Karpas-422 (cell line): ENCODE results near the gene SNCA. TPM values are rescaled to one million over a fixed set of nuclear protein-coding genes. Genes with fewer than 3 reads are reported as not detected.

ENCODE experiments used
- DNase-seq: peaks from one replicate; pipeline ENCODE4 v3.0.0-alpha.2; 2015
- H2AFZ ChIP-seq: fragments of 200-600 bp; sonication (generic); 2 replicates; pipeline ENCODE4 v1.6.1; 2014; ENCODE audit warnings: antibody characterized with exemption, low read length, mixed read lengths
- H3K27ac ChIP-seq: fragments of 200-600 bp; sonication (generic); 2 replicates; pipeline ENCODE4 v1.5.1; 2014; ENCODE audit warnings: mild to moderate bottlenecking, low read length, moderate library complexity
- H3K27me3 ChIP-seq: fragments of 200-600 bp; sonication (generic); 2 replicates; pipeline ENCODE4 v1.6.1; 2014; ENCODE audit warnings: low read length, mixed read lengths
- H3K36me3 ChIP-seq: fragments of 200-600 bp; sonication (generic); 2 replicates; pipeline ENCODE4 v1.6.1; 2014; ENCODE audit warnings: low read length, mixed read lengths; ENCODE audit not compliant: insufficient read depth
- H3K4me1 ChIP-seq: fragments of 200-600 bp; sonication (generic); 2 replicates; pipeline ENCODE4 v1.6.1; 2014; ENCODE audit warnings: mild to moderate bottlenecking, low read length, mixed read lengths
- H3K4me2 ChIP-seq: fragments of 200-600 bp; sonication (generic); 2 replicates; pipeline ENCODE4 v1.6.1; 2014; ENCODE audit warnings: low read length, low read depth, mild to moderate bottlenecking; ENCODE audit not compliant: poor library complexity, severe bottlenecking
- H3K4me3 ChIP-seq: fragments of 200-600 bp; sonication (generic); 2 replicates; pipeline ENCODE4 v1.5.1; 2014; ENCODE audit warnings: mild to moderate bottlenecking, antibody characterized with exemption, low read length, mixed read lengths
- H3K79me2 ChIP-seq: fragments of 200-600 bp; sonication (generic); 2 replicates; pipeline ENCODE4 v1.6.1; 2014; ENCODE audit warnings: mild to moderate bottlenecking, low read length, mixed read lengths
- H3K9ac ChIP-seq: fragments of 200-600 bp; sonication (generic); 2 replicates; pipeline ENCODE4 v1.6.0; 2014; ENCODE audit warnings: low read length
- H3K9me2 ChIP-seq: fragments of 200-600 bp; sonication (generic), shearing (Covaris generic); replicated peaks from 2 replicates; pipeline ENCODE4 v1.6.0; 2014; ENCODE audit warnings: mild to moderate bottlenecking, low read length, moderate library complexity; ENCODE audit not compliant: insufficient read depth
- H3K9me3 ChIP-seq: fragments of 300-700, 200-600 bp; sonication (generic); 2 replicates; pipeline ENCODE4 v1.6.1; 2014; ENCODE audit warnings: low read length, mixed read lengths
- H4K20me1 ChIP-seq: fragments of 200-600 bp; sonication (generic); 2 replicates; pipeline ENCODE4 v1.6.1; 2014; ENCODE audit warnings: mild to moderate bottlenecking, antibody characterized with exemption, low read length, low read depth; ENCODE audit not compliant: insufficient read depth
- total RNA-seq: library from RNA; depleted of rRNA; stranded (reverse); fragments of >200 nt; shearing (Covaris generic); gene quantifications from 2 replicates; pipeline ENCODE4 v1.2.3, GENCODE V29; 2014; ENCODE audit warnings: low replicate concordance

The SNCA gene
- total RNA-seq, 1 experiment from 2014 or later: not detected

- H3K79me2 ChIP-seq: no peaks in the 10 kb centered on the region
- H3K4me1 ChIP-seq: no peaks in the 10 kb centered on the region
- H3K27me3 ChIP-seq: no peaks in the 10 kb centered on the region
- no peak for DNase-seq
- H3K9me2 ChIP-seq: no peaks in the 10 kb centered on the region
- no peak overlapping the region for H2AFZ ChIP-seq
- H3K27ac ChIP-seq: no peak overlapping the region
- H4K20me1 ChIP-seq: no peaks in the 10 kb centered on the region
- H3K9ac ChIP-seq: no peak overlapping the region
- no peaks in the 10 kb centered on the region for H3K36me3 ChIP-seq
- H3K4me2 ChIP-seq: no peak overlapping the region
- H3K4me3 ChIP-seq: no peak overlapping the region
- no peaks in the 10 kb centered on the region for H3K9me3 ChIP-seq
Measured at GRCh38 chr4:89744914-89745313, 92.0 kb downstream of the SNCA start.

- Histone ChIP-seq H3K27me3 (no peaks in the 10 kb centered on the region), H2AFZ (no peak overlapping the region), H3K4me2 (no peak overlapping the region), H4K20me1 (no peaks in the 10 kb centered on the region), H3K79me2 (no peaks in the 10 kb centered on the region), H3K9ac (no peak overlapping the region), H3K27ac (no peak overlapping the region), H3K4me1 (no peaks in the 10 kb centered on the region), H3K4me3 (no peak overlapping the region), H3K9me3 (no peaks in the 10 kb centered on the region), H3K9me2 (no peaks in the 10 kb centered on the region), H3K36me3 (no peaks in the 10 kb centered on the region)
- DNase-seq: no peak
Measured at GRCh38 chr4:89741768-89742167, 95.2 kb downstream of the SNCA start.

GRCh38 chr4:89739311-89739988 lies 97.5 kb downstream of the SNCA start:
- no peak overlapping the region for H3K9ac ChIP-seq
- H2AFZ ChIP-seq: no peak overlapping the region
- no peaks in the 10 kb centered on the region for H3K9me2 ChIP-seq
- H3K9me3 ChIP-seq: no peaks in the 10 kb centered on the region
- no peak overlapping the region for H3K27ac ChIP-seq
- DNase-seq: no peak
- no peak overlapping the region for H3K4me2 ChIP-seq
- H3K4me1 ChIP-seq: no peaks in the 10 kb centered on the region
- no peak overlapping the region for H3K4me3 ChIP-seq
- H4K20me1 ChIP-seq: no peaks in the 10 kb centered on the region
- H3K27me3 ChIP-seq: no peaks in the 10 kb centered on the region
- no peaks in the 10 kb centered on the region for H3K36me3 ChIP-seq
- no peaks in the 10 kb centered on the region for H3K79me2 ChIP-seq

- no peak overlapping the region for H3K4me3 ChIP-seq
- H2AFZ ChIP-seq: no peak overlapping the region
- no peaks in the 10 kb centered on the region for H3K4me1 ChIP-seq
- no peaks in the 10 kb centered on the region for H3K9me2 ChIP-seq
- no peak overlapping the region for H3K27ac ChIP-seq
- no peak overlapping the region for H3K4me2 ChIP-seq
- no peaks in the 10 kb centered on the region for H3K27me3 ChIP-seq
- no peak overlapping the region for H3K9ac ChIP-seq
- no peaks in the 10 kb centered on the region for H3K36me3 ChIP-seq
- no peaks in the 10 kb centered on the region for H3K79me2 ChIP-seq
- H3K9me3 ChIP-seq: no peaks in the 10 kb centered on the region
- no peak for DNase-seq
- no peaks in the 10 kb centered on the region for H4K20me1 ChIP-seq
Measured at GRCh38 chr4:89737888-89738287, 99.1 kb downstream of the SNCA start.

- Histone ChIP-seq H3K27ac (no peak overlapping the region), H2AFZ (no peak overlapping the region), H3K9me2 (no peaks in the 10 kb centered on the region), H4K20me1 (no peaks in the 10 kb centered on the region), H3K27me3 (no peaks in the 10 kb centered on the region), H3K36me3 (no peaks in the 10 kb centered on the region), H3K4me1 (no peaks in the 10 kb centered on the region), H3K79me2 (no peaks in the 10 kb centered on the region), H3K4me3 (no peak overlapping the region), H3K9ac (no peak overlapping the region), H3K4me2 (no peak overlapping the region), H3K9me3 (no peaks in the 10 kb centered on the region)
- DNase-seq: no peak
Measured at GRCh38 chr4:89733946-89734345, 103.0 kb downstream of the SNCA start.

GRCh38 chr4:89727238-89727637 lies 109.7 kb downstream of the SNCA start:
- no peak for DNase-seq
- no peak overlapping the region for H3K4me2 ChIP-seq
- H3K27me3 ChIP-seq: no peaks in the 10 kb centered on the region
- no peak overlapping the region for H3K27ac ChIP-seq
- no peaks in the 10 kb centered on the region for H3K9me2 ChIP-seq
- H3K9me3 ChIP-seq: no peaks in the 10 kb centered on the region
- H3K36me3 ChIP-seq: no peaks in the 10 kb centered on the region
- no peaks in the 10 kb centered on the region for H4K20me1 ChIP-seq
- H3K79me2 ChIP-seq: no peaks in the 10 kb centered on the region
- no peak overlapping the region for H3K9ac ChIP-seq
- H3K4me1 ChIP-seq: no peaks in the 10 kb centered on the region
- H3K4me3 ChIP-seq: no peak overlapping the region
- no peak overlapping the region for H2AFZ ChIP-seq

- Histone ChIP-seq H3K9me3 (no peaks in the 10 kb centered on the region), H4K20me1 (no peaks in the 10 kb centered on the region), H3K27ac (no peak overlapping the region), H2AFZ (no peak overlapping the region), H3K36me3 (no peaks in the 10 kb centered on the region), H3K9me2 (no peaks in the 10 kb centered on the region), H3K4me1 (no peaks in the 10 kb centered on the region), H3K27me3 (no peaks in the 10 kb centered on the region), H3K79me2 (no peaks in the 10 kb centered on the region), H3K4me3 (no peak overlapping the region), H3K9ac (no peak overlapping the region), H3K4me2 (no peak overlapping the region)
- no peak for DNase-seq
Measured at GRCh38 chr4:89725268-89725667, 111.7 kb downstream of the SNCA start.

- H3K79me2 ChIP-seq: no peaks in the 10 kb centered on the region
- H4K20me1 ChIP-seq: no peaks in the 10 kb centered on the region
- H3K4me3 ChIP-seq: no peak overlapping the region
- H2AFZ ChIP-seq: no peak overlapping the region
- no peak overlapping the region for H3K27ac ChIP-seq
- no peak for DNase-seq
- no peaks in the 10 kb centered on the region for H3K27me3 ChIP-seq
- H3K9me2 ChIP-seq: no peaks in the 10 kb centered on the region
- H3K9me3 ChIP-seq: no peaks in the 10 kb centered on the region
- H3K9ac ChIP-seq: no peak overlapping the region
- H3K36me3 ChIP-seq: no peaks in the 10 kb centered on the region
- no peak overlapping the region for H3K4me2 ChIP-seq
- H3K4me1 ChIP-seq: no peaks in the 10 kb centered on the region
Measured at GRCh38 chr4:89724716-89725115, 112.2 kb downstream of the SNCA start.
